T-helper 9 cell (primary cell): Measurements from ENCODE around the gene SHANK3.

Source experiments
- DNase-seq: peaks from one replicate; pipeline ENCODE4 v3.0.0-alpha.2; 2020

Gene SHANK3

GRCh38 chr22:50678651-50679521 is 6.3 kb downstream of the SHANK3 start:
- DNase-seq, result no peak

- DNase-seq, result no peak
Measured at GRCh38 chr22:50683086-50683993, 10.7 kb downstream of the SHANK3 start.

GRCh38 chr22:50683994-50684371 is 11.4 kb downstream of the SHANK3 start:
- no peak for DNase-seq

- DNase-seq, result no peak
Measured at GRCh38 chr22:50684501-50684900, 11.9 kb downstream of the SHANK3 start.

- no peak for DNase-seq
Measured at GRCh38 chr22:50684986-50685385, 12.4 kb downstream of the SHANK3 start.

GRCh38 chr22:50686794-50687193 is 14.2 kb downstream of the SHANK3 start:
- no peak for DNase-seq

GRCh38 chr22:50687829-50688228 is 15.2 kb downstream of the SHANK3 start:
- DNase-seq, result no peak

- no peak for DNase-seq
Measured at GRCh38 chr22:50688448-50688847, 15.8 kb downstream of the SHANK3 start.

DNA sequence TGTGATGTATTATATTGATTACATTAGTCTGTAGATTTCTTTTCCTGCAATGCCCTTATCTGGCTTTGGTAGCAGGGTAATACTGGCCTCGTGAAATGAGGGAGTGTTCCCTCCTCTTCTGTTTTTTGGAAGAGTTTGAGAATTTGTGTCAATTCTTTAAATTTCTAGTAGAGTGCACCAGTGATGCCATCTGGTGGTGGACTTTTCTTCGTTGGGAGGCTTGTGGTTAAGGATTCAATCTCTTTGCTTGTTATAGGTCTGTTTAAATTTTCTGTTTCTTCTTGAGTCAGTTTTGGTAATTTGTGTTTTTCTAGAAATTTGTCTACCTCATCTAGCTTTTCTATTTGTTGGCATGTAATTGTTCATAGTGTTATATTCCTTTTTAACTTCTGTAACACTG is 18.9 kb downstream of the SHANK3 start:
- DNase-seq, result no peak

DNA sequence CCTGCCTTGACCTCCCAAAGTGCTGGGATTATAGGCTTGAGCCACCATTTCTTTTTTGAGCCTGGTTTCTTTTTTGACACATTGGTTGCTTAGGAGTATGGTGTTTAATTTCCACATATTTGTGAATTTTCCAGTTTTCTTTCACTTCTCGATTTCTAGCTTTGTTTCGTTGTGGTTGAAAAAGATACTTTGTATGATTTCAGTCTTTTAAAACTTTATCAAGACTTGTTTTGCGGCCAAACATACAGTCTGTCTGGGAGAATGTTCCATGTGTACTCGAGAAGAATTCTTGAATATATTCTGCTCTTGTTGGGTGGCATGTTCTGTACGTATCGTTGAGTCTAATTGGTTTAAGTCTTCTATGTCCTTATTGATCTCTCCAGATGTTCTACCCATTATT is 20.8 kb downstream of the SHANK3 start:
- DNase-seq, result no peak

DNA sequence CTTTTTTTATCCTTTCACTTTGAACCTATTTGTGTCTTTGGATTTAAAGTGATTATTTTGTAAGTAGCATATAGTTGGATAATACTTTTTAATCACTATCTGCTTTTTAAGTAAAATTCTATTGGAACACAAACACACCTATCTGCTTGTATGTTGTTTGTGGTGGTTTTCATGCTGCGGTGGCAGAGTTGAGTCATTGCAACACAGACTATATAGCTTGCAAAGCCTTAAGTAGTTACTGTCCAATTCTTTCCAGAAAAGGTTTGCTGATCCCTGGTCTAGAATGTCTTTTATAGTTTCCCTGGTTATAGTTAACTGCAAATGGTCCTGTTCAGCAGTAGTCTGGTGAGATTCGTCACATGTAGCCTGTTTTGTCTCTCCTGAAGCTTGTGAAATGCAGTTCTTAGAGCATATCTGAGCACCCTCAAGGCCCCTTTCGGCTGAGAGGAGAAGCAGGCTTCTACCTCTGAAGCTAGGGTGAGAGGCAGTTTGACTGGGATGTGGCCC is 21.5 kb downstream of the SHANK3 start:
- DNase-seq, result no peak

- DNase-seq, result no peak
Measured at GRCh38 chr22:50694766-50695420, 22.3 kb downstream of the SHANK3 start.

DNA sequence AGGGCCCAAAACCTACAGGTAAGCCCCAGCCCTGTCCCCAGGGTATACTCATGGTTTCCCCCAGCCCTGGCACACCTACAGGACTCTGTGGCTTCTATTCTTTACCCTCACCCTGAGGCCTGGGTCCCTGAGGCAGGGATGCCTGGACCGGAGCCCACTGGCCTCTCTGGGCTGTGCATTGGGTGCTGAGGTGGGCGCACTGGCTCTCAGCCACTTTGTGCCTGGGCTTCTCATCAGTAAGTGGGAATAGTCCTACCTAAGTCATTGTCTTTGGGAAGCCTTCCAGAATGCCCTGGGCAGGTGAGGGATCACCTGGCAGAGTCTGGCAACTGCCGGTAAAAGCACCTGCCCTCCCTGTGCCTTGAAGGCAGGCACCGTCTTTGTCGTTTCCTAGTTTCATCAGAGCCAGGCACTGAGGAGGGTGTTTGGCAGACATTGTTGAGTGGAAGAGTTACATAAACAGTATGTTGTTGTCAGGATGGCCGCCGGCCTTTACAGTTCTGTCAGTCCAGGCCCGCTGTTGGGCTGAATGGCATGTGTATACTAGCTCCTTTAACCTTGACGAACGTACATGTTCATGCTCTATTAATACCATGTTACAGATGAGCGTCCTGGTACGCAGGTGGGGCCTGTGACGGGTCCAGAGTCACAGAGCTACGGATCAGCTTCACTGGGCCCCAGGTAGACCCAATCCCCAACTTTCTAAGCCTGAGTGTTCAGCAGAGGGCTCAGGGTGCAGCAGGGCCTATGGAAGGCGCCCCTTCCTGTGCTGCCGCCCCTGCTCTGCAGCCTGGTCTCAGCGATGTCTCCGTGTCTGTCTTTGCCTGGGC is 23.0 kb downstream of the SHANK3 start:
- no peak for DNase-seq

- no peak for DNase-seq
Measured at GRCh38 chr22:50696251-50696798, 23.7 kb downstream of the SHANK3 start.

- DNase-seq, result no peak
Measured at GRCh38 chr22:50696799-50697561, 24.4 kb downstream of the SHANK3 start.

- no peak for DNase-seq
Measured at GRCh38 chr22:50697667-50698506, 25.3 kb downstream of the SHANK3 start.

GRCh38 chr22:50698546-50698945 is 25.9 kb downstream of the SHANK3 start:
- no peak for DNase-seq

DNA sequence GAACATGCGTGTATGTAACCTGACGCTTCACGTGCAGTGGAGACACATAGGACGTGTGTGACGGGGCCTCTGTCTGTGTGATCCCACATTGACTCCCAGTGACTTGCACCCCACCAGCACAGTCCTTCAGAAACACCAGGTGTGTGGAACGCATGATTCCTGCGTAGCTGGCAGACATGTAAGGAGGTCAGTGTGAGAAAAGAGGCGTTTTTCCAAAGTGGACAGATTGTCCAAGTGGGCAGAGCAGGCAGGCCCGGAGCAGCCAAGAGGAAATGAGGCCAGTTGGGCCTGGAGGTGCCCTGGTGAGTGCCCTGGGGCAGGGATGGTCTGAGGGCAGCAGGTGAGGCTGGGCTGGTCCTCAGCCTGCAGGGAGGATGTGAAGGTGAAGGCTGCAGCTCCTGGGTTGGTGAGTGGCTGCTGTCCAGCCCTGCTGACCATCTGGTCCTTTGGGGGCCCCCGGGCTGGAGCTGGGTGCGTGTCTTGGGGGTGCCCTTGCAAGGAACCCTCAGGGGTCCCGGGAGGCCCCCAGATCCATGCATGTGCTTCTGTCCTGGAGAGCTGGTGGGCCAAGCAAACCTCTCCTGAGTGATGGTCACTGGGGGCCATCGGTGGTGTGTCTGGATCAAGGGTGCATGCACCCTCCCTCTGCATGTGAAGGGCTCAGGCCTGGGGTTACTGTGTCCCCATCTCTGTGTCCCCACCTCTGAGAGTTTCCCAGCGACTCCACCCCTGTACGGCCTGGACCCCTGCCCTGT is 26.6 kb downstream of the SHANK3 start:
- no peak for DNase-seq

- DNase-seq, result no peak
Measured at GRCh38 chr22:50699756-50700386, 27.2 kb downstream of the SHANK3 start.
